ENCODE measurements around the gene TUB.

TUB gene

DNA sequence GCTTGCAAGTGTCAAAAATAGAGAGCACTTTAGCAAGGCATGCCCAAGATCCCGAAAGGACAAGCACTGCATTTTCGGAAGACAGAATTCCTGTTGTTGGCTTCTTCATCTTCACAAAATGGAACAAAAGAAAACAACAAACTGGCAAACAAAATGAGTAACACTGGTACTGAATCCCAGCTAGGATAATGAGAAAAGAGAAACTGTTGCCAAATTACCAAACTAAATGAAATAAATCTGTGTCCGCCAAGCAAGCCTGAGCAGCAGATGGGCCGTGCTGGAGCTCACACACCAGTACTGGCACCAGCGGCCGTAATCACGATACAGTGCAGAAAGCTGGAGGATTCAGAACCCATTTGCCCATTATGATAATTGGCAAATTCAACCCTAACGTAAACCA is 30.6 kb downstream of the TUB start:
- DNase-seq = no peak

GRCh38 chr11:8122173-8122764 is 41.3 kb downstream of the TUB start:
- DNase-seq = no peak

GRCh38 chr11:8126649-8127289 is 45.8 kb downstream of the TUB start:
- no peak for DNase-seq

- DNase-seq = no peak
Measured at GRCh38 chr11:8127447-8127846, 46.4 kb downstream of the TUB start.

- no peak for DNase-seq
Measured at GRCh38 chr11:8138526-8138925, 57.5 kb downstream of the TUB start.

GRCh38 chr11:8149726-8150125 is 68.7 kb downstream of the TUB start:
- DNase-seq = no peak

All from GF-D8 (cell line).